GM18498 (cell line): ENCODE measurements around the gene LSAMP.
A peak's percentile ranks its signal among the peaks of the same experiment; 100 is the strongest.
"Not testable (repeated sequence)": the region's sequence is repeated elsewhere in the genome, so short reads cannot be mapped to it uniquely, and the experiment has no call there.

Source experiments
- ATAC-seq: cut with Tn5 transposase; IDR thresholded peaks from one replicate; pipeline ENCODE4 v1.9.1; 2021; ENCODE audit warnings: mild to moderate bottlenecking, moderate library complexity; ENCODE audit not compliant: unreplicated experiment

Gene LSAMP

DNA sequence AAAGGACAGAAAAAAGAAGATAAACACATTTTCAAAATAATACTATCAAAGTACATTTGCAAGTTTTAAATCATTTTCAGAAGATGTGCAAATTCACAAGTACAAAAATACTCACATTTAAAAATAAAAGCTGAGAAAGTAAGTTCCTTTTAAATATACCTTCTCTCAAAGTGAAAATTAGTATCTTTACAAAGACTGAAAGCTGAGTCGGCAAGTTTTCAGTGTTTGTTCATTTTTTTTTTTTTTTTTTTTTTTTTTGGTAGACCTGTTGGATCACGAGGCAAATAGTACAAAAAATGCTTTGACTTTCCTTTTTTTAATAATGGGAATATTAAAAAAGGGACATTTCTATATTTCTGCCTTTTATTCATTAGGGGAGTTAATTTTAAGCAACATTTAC lies 317.8 kb downstream of the LSAMP start:
- ATAC-seq, result no peak

DNA sequence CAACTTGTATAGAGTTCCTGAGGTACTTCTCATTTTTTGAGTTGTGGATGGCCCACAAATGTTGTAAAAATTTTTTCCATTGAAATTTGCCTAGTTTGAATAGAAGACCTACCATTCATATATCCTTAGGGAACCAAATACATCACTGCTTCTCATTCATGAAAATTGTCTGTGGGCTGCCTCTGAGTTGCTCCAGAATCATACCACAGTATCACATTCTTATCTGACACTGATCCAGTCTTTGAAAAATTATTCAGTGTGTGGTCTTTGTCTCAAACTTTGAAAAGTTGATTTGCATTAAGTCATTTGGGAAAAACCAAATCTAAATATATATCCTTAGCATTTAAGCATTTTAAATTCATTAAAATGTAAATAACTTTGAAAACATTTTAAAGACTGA lies 321.1 kb downstream of the LSAMP start:
- no peak for ATAC-seq

GRCh38 chr3:116118475-116119169 lies 326.7 kb downstream of the LSAMP start:
- no peak for ATAC-seq

GRCh38 chr3:116114586-116114985 lies 330.7 kb downstream of the LSAMP start:
- no peak for ATAC-seq

- no peak for ATAC-seq
These were observed 332.6 kb downstream of the LSAMP start for GRCh38 chr3:116112696-116113095.

DNA sequence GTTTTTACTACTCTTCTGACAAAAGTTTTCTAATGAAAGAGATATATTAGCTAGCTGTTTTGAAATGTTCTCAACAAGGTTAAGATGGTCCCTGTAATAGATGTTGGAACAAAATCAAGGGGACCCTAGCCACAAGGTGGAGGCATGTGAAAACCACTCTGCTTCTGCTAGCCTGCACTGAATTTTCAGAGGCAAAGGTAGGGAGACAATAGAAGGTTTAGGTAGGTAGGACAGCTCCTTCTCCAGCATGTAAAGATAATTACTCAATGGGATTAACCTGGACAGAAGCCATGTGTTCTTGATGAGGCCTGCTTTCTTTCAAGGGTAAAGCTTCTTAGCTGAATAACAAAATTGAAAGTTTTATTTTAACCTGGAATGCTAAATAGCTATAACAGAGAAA lies 333.5 kb downstream of the LSAMP start:
- ATAC-seq, result no peak

DNA sequence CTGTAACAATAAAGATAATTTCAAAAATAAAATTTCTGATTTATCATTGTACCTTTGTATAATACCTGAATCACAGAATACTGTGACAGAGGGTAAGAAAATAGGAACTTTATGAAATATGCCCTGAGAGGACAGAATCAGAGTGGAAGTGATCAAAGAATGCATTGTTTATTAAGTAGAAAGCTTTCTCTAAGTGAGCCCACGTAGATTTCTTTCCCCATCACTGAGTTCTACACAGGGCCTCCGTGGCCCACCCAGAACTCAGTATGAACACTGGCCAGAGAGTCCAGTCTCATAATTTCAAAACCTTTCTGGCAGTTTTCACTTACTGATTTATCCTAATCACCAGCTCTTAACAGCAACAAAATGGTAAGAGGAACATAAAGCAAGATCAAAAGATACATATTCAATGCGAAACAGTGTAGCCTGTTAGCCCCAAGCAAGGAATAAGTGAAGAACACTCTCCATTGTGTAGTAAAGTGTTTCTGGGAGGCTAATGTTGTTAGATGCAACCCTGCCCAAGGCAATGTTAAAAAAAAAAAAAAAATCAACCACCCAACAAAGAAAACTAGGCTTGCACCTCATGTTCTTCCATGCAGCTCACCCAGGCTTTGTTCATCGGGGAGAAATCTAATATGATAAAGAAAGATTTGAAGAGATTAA lies 341.3 kb downstream of the LSAMP start:
- ATAC-seq, result no peak

DNA sequence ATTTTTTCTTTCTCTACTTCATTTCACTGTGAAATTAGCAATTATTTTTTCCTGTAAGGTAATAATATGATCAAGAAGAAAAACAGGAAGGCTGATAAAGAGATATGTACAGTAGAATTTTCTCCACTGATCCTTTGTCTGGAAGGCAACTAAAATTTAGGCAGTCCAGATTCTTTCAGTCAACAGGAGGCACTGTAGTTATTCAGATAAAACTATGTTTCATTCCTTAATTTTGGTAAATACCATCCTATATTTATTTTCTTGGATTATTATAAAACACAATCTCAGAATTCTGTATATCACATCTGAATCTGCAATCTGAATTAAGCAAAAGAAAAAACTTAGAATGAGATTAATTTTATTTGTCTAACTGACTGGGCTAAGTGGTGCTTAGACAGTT lies 343.2 kb downstream of the LSAMP start:
- no peak for ATAC-seq

DNA sequence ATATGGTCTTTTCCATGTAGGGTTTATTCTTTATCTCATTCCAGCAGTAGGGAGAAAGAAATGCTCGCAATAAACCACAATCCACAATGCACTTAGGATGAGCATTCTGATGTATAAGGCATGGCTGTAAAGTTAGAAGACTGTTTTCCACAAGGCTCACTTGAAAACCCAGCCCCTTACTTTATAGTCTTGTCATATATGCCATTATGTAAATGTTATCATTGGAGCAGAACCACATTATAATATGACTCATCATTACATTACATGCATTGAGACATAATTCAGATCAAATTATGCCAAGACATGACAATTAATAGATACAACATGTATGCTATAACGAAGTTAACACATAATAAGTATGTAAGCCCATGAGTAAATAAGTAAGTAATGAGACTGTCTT lies 348.1 kb downstream of the LSAMP start:
- no peak for ATAC-seq

GRCh38 chr3:116096631-116097030 lies 348.7 kb downstream of the LSAMP start:
- ATAC-seq, result no peak

GRCh38 chr3:116093374-116093773 lies 351.9 kb downstream of the LSAMP start:
- no peak for ATAC-seq

DNA sequence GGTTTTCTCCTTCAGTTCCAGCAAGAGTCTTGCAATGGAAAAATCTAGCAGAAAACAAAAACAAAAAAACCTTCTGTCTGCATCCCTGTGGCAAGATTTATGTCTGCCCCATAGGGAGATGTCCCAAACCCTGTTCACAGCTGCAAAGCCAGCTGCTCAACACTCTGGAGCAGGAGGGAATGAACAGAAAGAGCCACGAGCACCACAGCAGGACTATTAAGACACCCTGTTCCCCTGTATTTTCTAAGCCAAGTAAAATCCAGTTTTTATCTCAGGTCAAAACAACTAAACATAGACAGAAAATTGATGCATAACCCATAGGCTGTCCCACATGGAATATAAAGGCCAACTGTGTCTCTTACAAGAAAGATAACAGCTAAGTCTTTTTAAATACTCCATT lies 357.9 kb downstream of the LSAMP start:
- no peak for ATAC-seq

DNA sequence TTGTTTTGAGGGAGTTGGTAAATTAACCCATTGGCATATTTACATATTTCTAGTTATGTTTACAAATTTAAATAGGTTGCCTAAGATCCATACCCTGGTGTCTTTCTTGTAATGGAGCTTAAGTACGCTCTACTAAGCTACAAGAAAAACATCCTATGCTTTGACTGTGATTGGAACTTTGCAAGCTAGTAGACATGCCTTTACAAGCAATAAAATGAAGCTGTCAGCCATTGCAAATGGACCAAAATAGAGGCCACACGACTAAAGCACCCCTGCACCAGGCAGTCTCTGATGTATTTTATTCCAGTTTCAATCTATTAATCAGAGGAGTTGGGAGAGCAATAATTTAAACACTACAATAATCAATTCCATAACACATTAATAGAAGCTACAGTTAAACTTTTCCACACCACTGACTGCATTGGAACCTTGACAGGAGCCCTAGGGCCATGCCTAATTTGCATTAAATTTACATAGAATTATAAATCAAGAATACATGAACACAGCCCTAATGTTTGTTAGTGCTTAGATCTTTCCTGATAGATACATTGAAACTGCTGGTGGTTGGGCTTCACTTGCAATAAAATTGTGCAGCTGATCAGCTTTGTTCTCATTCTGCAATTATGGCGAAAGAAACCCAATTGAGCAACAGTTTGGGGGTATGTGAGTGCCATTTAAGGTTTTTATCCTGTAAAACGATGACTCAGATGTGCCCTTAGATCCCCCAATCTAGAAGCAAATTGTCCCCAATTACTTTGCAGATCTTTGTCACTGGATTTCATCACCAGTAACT lies 360.1 kb downstream of the LSAMP start:
- no peak for ATAC-seq

DNA sequence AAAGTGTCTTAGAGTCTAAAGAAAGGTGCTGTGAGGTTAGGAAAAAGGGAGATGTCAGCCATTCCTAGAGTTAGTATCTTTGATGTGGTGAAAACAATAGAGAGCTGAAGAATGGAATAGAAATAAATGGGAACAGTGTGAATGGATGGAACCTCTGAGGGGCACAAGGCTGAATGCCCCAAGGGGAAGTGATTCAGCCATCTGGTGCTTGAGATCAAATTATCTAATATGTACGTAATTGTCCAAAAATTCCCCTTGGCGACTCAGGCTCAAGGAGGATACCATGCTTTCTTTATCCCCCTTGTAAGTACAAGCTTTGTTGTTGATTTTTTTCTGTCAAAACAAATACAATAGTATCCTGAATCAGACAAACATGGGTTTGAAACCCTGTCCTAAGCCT lies 361.6 kb downstream of the LSAMP start:
- ATAC-seq, result no peak

DNA sequence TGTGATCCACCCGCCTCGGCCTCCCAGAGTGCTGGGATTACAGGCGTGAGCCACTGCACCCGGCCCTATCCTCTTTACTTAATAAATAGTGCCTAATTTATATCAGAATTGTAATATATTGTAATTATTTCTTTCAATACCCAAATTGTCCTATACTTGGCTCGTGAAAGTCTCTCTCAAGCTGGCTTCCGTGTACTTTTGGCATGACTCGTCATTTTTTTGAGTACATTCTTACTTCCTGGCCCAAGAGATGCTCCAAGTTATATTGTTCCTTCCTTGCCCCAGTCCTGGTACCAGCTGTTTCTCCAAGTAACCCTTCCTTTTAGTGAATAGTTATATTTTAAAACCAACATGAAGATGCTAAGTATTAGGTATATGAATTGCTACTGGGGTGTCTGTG lies 366.7 kb downstream of the LSAMP start:
- no peak for ATAC-seq

- ATAC-seq, result no peak
These were observed 367.7 kb downstream of the LSAMP start for GRCh38 chr3:116077557-116077956.

DNA sequence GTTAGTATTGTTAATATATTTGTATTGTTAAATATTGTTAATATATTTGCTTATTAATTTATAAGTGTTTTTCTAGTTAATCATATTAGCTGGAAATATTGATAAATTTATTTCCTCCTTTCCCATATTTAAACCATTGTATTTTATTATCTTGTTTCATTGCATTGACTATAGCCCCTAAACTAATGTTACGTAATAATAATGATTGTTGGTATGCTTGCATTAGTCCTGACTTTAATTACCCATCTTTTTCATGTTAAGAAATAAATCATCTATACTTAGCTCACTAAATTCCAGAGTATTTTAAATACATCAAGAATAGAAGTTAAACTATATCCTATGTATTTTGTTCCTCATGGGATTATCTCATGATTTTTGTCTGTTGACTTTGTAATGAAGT lies 368.2 kb downstream of the LSAMP start:
- no peak for ATAC-seq

DNA sequence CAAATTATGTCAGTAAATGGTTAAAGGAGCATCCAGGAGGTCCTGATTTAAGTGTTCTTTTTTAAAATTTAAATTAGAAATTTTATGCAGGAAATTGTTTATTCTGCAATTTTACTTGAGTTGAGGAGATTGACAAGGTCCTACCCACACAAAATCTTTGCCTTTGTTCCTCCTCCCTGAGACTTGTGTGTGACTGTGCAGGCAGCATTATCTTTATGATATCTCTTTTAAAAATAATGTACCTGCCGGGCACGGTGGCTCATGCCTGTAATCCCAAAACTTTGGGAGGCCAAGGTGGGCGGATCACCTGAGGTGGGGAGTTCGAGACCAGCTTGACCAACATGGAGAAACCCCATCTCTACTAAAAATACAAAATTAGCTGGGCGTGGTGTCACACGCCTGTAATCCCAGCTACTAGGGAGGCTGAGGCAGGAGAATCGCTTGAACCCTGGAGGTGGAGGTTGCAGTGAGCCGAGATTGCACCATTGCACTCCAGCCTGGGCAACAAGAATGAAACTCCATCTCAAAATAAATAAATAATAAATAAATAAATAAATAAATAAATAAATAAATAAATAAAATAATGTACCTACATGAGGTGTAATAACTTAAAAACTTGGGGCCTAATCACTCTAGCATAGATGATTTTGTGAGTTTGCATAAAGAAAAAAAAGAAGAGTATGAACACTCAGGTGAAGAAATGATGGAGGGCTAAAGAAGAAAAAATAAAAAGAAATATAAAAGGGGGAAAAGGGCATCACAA lies 374.6 kb downstream of the LSAMP start:
- not testable (repeated sequence) for ATAC-seq

DNA sequence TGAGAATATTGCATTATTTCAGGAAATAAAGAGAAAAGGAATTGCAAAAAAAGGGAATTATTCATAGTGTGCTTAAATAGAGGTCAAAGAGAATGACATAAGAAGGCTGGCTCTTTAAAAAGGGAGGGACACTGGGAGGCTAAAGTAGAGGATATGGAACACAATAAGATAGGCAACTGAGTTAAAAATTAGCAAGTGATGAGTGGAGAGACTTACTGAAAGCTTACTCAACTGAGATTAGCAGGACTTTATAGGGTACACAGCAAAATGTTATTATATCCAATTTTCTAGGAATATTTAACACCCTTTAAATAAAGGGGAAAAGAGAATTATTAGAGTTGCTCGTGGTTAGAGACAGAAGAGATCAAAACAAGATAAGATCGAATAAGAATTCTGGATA lies 375.2 kb downstream of the LSAMP start:
- no peak for ATAC-seq

GRCh38 chr3:116069024-116069423 lies 376.3 kb downstream of the LSAMP start:
- no peak for ATAC-seq

GRCh38 chr3:116067326-116067725 lies 378.0 kb downstream of the LSAMP start:
- peak; percentile 96 for ATAC-seq
